PC-9 (cell line): Measurements from ENCODE around the gene DIAPH3.

Source experiments
- CTCF ChIP-seq: fragments of 200-600 bp; sonication (generic); conservative IDR thresholded peaks from 2 replicates; pipeline ENCODE4 v1.6.1; 2017; ENCODE audit warnings: mixed run types, antibody characterized with exemption, mild to moderate bottlenecking, moderate library complexity
- EZH2 ChIP-seq: fragments of 200-600 bp; sonication (generic); IDR thresholded peaks from 2 replicates; pipeline ENCODE4 v1.8.0; 2017; ENCODE audit warnings: antibody characterized with exemption, low read depth

- TF ChIP-seq CTCF = no peak
- TF ChIP-seq EZH2 = no peak
Measured at GRCh38 chr13:60112771-60113170, 51.0 kb downstream of the DIAPH3 start.
